Esophagus muscularis mucosa (tissue), 4 donors: Measurements from ENCODE around the gene OR4F15. TPM values are rescaled to one million over a fixed set of nuclear protein-coding genes. Genes with fewer than 3 reads are reported as not detected.

Experiments used
- DNase-seq: peaks from one replicate; pipeline ENCODE4 v3.0.0-alpha.2; 2017; ENCODE audit errors: extremely low spot score
- H3K27ac ChIP-seq, 4 donors: fragments of 200-600 bp; sonication (generic); replicated peaks in 1 of 4; 1 replicate in 3 of 4; 2 replicates in 1 of 4; pipeline ENCODE4 v1.5.1; 2016 to 2019; ENCODE audit warnings: mild to moderate bottlenecking in 1 of 4
- H3K27me3 ChIP-seq, 4 donors: fragments of 200-600 bp; sonication (generic); one replicate each; pipeline versions ENCODE4 v1.5.1 to v1.6.0; 2016 to 2019
- H3K36me3 ChIP-seq, 4 donors: fragments of 200-600 bp; sonication (generic); one replicate each; pipeline ENCODE4 v1.5.1; 2016 to 2019
- H3K4me1 ChIP-seq, 4 donors: fragments of 200-600 bp; sonication (generic); one replicate each; pipeline ENCODE4 v1.5.1; 2016 to 2019
- H3K4me3 ChIP-seq, 4 donors: fragments of 200-600 bp; sonication (generic); 1 replicate in 2 of 4; 2 replicates in 2 of 4; pipeline ENCODE4 v1.5.1; 2016 to 2019; ENCODE audit warnings: mild to moderate bottlenecking in 4 of 4, moderate library complexity in 1 of 4
- H3K9me3 ChIP-seq, 4 donors: fragments of 200-600 bp; sonication (generic); 1 replicate in 3 of 4; 2 replicates in 1 of 4; pipeline ENCODE4 v1.5.1; 2016 to 2019
- EP300 ChIP-seq: sonication (generic); formaldehyde crosslinking; IDR thresholded peaks from one replicate; pipeline ENCODE4 v1.6.1; 2017; ENCODE audit warnings: antibody characterized with exemption
- POLR2A ChIP-seq: fragments of 450-650 bp; IDR thresholded peaks from one replicate; pipeline ENCODE4 v1.6.1; 2017; ENCODE audit warnings: antibody characterized with exemption, moderate library complexity, mild to moderate bottlenecking, low read depth
- POLR2AphosphoS5 ChIP-seq, 2 donors: sonication (generic); formaldehyde crosslinking; IDR thresholded peaks; one replicate each; pipeline ENCODE4 v1.6.1; 2017; ENCODE audit warnings: antibody characterized with exemption in 2 of 2
- WGBS: methylation state at CpG from one replicate; pipeline ENCODE4 v1.1.5; 2018; 5-methylcytosine and 5-hydroxymethylcytosine counted together
- intact Hi-C: fragments of 100-400 bp; cut with DNase I; formaldehyde crosslinking; loops from one replicate; pipeline ENCODE4 v1.15.1; 2023
- total RNA-seq, 4 donors: library from RNA; depleted of rRNA; stranded (reverse); fragments of >200 nt; gene quantifications; one replicate each; pipeline versions ENCODE4 v1.1.0 to v1.2.1, GENCODE V29; 2016
- TF ChIP-seq, protein P1 (sequence below), 3 experiments: fragments of 200-600 bp in 2 of 3; fragments of 450-650 bp in 1 of 3; sonication (generic) in 2 of 3; IDR thresholded peaks; one replicate each; pipeline ENCODE4 v1.5.1; 2017 to 2019; ENCODE audit warnings: antibody characterized with exemption in 3 of 3, mild to moderate bottlenecking in 2 of 3, moderate library complexity in 1 of 3

OR4F15 gene
- total RNA-seq, 4 donors from 2014 or later, result not detected

DNA sequence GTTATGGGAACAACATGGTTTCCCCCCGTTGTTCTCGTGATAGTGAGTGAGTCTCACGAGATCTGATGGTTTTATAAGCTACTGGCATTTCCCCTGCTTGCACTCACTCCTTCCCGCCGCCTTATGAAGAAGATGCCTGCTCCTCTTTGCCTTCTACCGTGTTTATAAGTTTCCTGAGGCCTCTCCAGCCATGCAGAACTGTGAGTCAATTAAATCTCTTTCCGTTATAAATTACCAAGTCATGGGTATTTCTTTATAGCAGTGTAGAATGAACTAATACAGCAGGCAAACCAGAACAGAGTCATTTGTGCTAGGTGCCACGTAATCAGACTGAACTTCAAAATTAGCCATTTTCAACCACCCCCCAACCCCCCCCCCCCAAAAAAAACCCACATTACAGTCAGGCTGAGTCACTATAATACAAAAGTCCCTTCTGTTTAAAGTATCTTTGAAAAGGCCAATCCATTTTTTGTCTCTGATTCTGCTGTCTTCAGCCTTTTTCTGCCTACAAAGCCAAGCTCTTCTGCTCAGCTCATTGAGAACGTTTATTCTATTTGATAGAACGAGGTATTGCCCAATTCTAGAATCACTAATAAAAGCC, 4.6 kb upstream of the OR4F15 start:
- peaks cover 0 to 7% (median 0%) of the 10 kb centered on the region in 4 donors for H3K4me1 ChIP-seq
- no peaks in the 10 kb centered on the region for H3K9me3 ChIP-seq
- no peak overlapping the region for H3K4me3 ChIP-seq
- TF ChIP-seq EP300 (no peak), POLR2A (no peak), POLR2AphosphoS5 (IDR thresholded peaks at IDR 0.05) (no peak)
- TF ChIP-seq, protein P1, sequence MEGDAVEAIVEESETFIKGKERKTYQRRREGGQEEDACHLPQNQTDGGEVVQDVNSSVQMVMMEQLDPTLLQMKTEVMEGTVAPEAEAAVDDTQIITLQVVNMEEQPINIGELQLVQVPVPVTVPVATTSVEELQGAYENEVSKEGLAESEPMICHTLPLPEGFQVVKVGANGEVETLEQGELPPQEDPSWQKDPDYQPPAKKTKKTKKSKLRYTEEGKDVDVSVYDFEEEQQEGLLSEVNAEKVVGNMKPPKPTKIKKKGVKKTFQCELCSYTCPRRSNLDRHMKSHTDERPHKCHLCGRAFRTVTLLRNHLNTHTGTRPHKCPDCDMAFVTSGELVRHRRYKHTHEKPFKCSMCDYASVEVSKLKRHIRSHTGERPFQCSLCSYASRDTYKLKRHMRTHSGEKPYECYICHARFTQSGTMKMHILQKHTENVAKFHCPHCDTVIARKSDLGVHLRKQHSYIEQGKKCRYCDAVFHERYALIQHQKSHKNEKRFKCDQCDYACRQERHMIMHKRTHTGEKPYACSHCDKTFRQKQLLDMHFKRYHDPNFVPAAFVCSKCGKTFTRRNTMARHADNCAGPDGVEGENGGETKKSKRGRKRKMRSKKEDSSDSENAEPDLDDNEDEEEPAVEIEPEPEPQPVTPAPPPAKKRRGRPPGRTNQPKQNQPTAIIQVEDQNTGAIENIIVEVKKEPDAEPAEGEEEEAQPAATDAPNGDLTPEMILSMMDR (IDR thresholded peaks at IDR 0.05), result no peak
- 65% methylated on average over 10 of the region's 10 CpGs for WGBS
- no peak for DNase-seq
- H3K36me3 ChIP-seq, result no peaks in the 10 kb centered on the region
- intact Hi-C loops, result no loop called here
- no peaks in the 10 kb centered on the region for H3K27me3 ChIP-seq
- H3K27ac ChIP-seq, result no peak overlapping the region

DNA sequence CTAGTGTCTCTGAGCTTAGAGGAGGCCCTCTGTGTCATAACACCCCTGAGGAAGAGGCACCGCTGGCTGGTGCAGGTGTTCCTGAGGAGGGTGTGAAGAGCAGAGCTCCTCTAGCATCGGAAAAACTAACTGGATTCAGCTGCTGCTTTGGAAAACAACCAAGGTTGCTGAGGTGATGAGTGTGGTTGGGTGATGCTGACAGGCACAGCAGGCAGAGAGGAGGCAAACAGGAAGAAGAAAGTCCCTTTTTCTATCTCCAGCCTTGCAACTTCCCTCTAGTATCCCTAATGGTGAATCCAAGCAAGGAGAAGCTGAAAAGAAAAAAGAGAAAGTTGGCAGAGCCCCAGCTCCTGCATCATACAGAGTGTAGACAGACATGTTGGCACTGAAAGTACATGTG, 3.8 kb upstream of the OR4F15 start:
- Histone ChIP-seq H3K4me1 (peaks cover 0 to 7% (median 0%) of the 10 kb centered on the region in 4 donors), H3K9me3 (no peaks in the 10 kb centered on the region), H3K27me3 (no peaks in the 10 kb centered on the region), H3K27ac (no peak overlapping the region), H3K36me3 (no peaks in the 10 kb centered on the region), H3K4me3 (no peak overlapping the region)
- no peak for DNase-seq
- intact Hi-C loops, result no loop called here
- WGBS, result 51% methylated on average over 2 of the region's 2 CpGs
- TF ChIP-seq, protein P1 (IDR thresholded peaks at IDR 0.05), result no peak
- no peak for TF ChIP-seq POLR2AphosphoS5 (IDR thresholded peaks at IDR 0.05)
- TF ChIP-seq EP300, result no peak
- TF ChIP-seq POLR2A, result no peak

DNA sequence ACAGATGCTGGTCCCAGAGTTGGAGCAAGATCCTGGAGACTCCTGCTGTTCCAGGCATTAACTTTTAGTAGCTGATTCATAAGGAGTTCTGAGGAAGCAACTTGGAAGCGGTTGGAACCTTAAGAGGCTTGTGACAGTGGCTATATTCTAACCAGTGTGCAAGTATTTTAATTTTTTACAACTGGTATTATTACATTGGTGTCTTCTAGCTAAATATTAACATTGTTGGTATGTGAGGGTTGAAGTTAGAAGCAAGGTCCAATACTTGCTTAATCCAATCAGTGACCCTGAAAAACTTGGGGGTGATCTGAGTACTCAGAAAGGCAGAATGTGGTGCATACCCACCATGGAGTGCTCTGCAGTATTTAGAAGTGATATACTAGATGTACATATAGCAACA, 1.5 kb upstream of the OR4F15 start:
- no peaks in the 10 kb centered on the region for H3K27me3 ChIP-seq
- 90% methylated on average over 1 of the region's 1 CpG for WGBS
- DNase-seq, result no peak
- intact Hi-C loops, result no loop called here
- no peaks in the 10 kb centered on the region for H3K9me3 ChIP-seq
- H3K4me1 ChIP-seq, result peaks cover 0 to 7% (median 0%) of the 10 kb centered on the region in 4 donors
- H3K36me3 ChIP-seq, result no peaks in the 10 kb centered on the region
- TF ChIP-seq, protein P1 (IDR thresholded peaks at IDR 0.05), result no peak
- TF ChIP-seq POLR2AphosphoS5 (IDR thresholded peaks at IDR 0.05), result no peak
- TF ChIP-seq POLR2A, result no peak
- TF ChIP-seq EP300, result no peak
- no peak overlapping the region for H3K4me3 ChIP-seq
- H3K27ac ChIP-seq, result no peak overlapping the region

DNA sequence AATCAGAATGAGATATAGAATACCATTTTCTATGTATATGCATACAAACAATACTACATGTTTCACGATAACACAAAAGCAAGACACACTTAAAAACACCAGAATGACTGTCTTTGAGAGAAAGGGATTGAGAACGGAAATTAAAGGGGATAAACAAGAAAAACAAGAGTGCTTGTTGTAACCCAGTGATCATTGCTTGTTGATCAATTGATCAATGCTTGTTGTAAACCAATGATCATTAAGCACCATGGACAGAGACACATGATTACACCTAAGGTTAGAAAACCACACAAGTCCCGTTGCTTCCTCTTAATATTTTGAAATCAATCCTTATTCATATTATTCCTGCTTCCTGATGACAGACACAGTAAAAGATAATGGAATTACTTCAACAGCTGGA, 1.1 kb upstream of the OR4F15 start:
- intact Hi-C loops, result no loop called here
- 48% methylated on average over 3 of the region's 3 CpGs for WGBS
- no peak overlapping the region for H3K27ac ChIP-seq
- no peak for TF ChIP-seq POLR2A
- no peaks in the 10 kb centered on the region for H3K27me3 ChIP-seq
- no peak overlapping the region for H3K4me3 ChIP-seq
- no peak for DNase-seq
- peaks cover 0 to 7% (median 0%) of the 10 kb centered on the region in 4 donors for H3K4me1 ChIP-seq
- no peaks in the 10 kb centered on the region for H3K36me3 ChIP-seq
- H3K9me3 ChIP-seq, result no peaks in the 10 kb centered on the region

DNA sequence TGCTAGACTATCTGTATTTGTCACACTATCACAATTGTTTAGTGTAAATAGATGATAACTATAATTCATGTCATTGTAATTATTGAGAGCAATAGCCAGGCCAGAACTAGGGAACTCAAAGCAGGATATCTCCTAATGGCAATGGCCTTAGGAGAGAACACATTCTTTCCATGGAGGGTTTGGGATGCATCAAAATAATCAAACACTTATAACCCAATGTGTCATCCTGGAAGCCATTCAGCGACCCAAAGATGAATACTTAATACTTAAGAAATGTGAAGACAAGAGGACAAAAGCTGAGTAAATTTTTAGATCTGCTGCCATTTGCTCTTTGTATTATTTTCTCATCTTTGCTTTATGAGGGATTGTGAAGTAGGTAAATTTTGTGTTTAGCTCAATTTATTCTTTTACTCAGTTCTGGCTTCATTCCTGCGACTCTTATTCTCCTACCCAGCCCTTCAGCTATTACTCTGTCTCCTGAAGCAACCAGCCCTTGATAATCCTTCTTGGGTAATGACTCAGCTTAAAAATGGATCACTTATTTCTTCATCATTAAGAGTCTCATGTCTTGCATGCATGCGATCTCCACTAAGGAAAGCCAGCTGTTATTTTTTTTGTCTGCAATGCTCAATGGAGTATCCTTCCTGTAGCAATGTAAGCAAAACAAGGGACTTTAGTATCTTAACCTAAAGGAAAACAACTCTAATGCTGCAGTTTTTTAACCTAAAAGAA, 2.0 kb downstream of the OR4F15 start:
- no peak for TF ChIP-seq EP300
- TF ChIP-seq POLR2A, result no peak

More for the DNA sequence above, 2.0 kb downstream of the OR4F15 start:
- Histone ChIP-seq H3K36me3 (no peaks in the 10 kb centered on the region), H3K9me3 (no peaks in the 10 kb centered on the region), H3K27ac (no peak overlapping the region), H3K4me3 (no peak overlapping the region), H3K27me3 (no peaks in the 10 kb centered on the region), H3K4me1 (no peaks in the 10 kb centered on the region)
- no peak for DNase-seq
- intact Hi-C loops, result no loop called here
- WGBS, result 64% methylated on average over 3 of the region's 3 CpGs
